Hepatocyte (in vitro differentiated cells): ENCODE data around the gene ERICH6. TPM values are rescaled to one million over a fixed set of nuclear protein-coding genes. Genes with fewer than 3 reads are reported as not detected.

Experiments
- DNase-seq: peaks from one replicate; pipeline ENCODE4 v3.0.0-alpha.2; 2016; ENCODE audit warnings: low spot score
- H2AFZ ChIP-seq: fragments of 200-600 bp; sonication (generic); 2 replicates; pipeline ENCODE4 v1.6.0; 2016; ENCODE audit warnings: antibody characterized with exemption, mild to moderate bottlenecking
- H3K27ac ChIP-seq: fragments of 200-600 bp; sonication (generic); 2 replicates; pipeline ENCODE4 v1.5.1; 2016; ENCODE audit warnings: mild to moderate bottlenecking
- H3K27me3 ChIP-seq: fragments of 200-600 bp; sonication (generic); 2 replicates; pipeline ENCODE4 v1.6.1; 2016
- H3K36me3 ChIP-seq: fragments of 200-600 bp; sonication (generic); replicated peaks from 2 replicates; pipeline ENCODE4 v1.5.1; 2016; ENCODE audit warnings: low read depth; ENCODE audit not compliant: insufficient read depth
- H3K4me1 ChIP-seq: fragments of 200-600 bp; sonication (generic); 2 replicates; pipeline ENCODE4 v1.5.1; 2016; ENCODE audit warnings: mild to moderate bottlenecking, moderate library complexity; ENCODE audit not compliant: insufficient read depth
- H3K4me2 ChIP-seq: fragments of 200-600 bp; sonication (generic); 2 replicates; pipeline ENCODE4 v1.6.0; 2016
- H3K4me3 ChIP-seq: fragments of 200-600 bp; sonication (generic); 2 replicates; pipeline ENCODE4 v1.5.1; 2016; ENCODE audit warnings: mild to moderate bottlenecking
- H3K79me2 ChIP-seq: fragments of 200-600 bp; sonication (generic); 2 replicates; pipeline ENCODE4 v1.6.0; 2017; ENCODE audit warnings: mild to moderate bottlenecking
- H3K9me2 ChIP-seq: fragments of 200-600 bp; sonication (generic); replicated peaks from 2 replicates; pipeline ENCODE4 v1.6.0; 2017; ENCODE audit warnings: mild to moderate bottlenecking; ENCODE audit not compliant: insufficient read depth
- H3K9me3 ChIP-seq: fragments of 200-600 bp; sonication (generic); 2 replicates; pipeline ENCODE4 v1.5.1; 2016; ENCODE audit warnings: low read depth, mild to moderate bottlenecking
- H4K20me1 ChIP-seq: fragments of 200-600 bp; sonication (generic); 2 replicates; pipeline ENCODE4 v1.6.0; 2016; ENCODE audit warnings: mild to moderate bottlenecking; ENCODE audit not compliant: insufficient read depth, poor library complexity, severe bottlenecking
- CTCF ChIP-seq: fragments of 200-600 bp; sonication (generic); IDR thresholded peaks from 2 replicates; pipeline ENCODE4 v1.5.1; 2016; ENCODE audit warnings: antibody characterized with exemption, mild to moderate bottlenecking; ENCODE audit not compliant: poor library complexity
- WGBS: methylation state at CpG from one replicate; pipeline ENCODE4 v1.1.6; 2016; ENCODE audit warnings: low lambda C conversion rate; ENCODE audit errors: missing lambda C conversion rate; 5-methylcytosine and 5-hydroxymethylcytosine counted together
- polyA plus RNA-seq: library from polyadenylated mRNA; unstranded; fragments of >200 nt; fragmentation: Nextera tagmentation; extraction: Ambion mirVana; gene quantifications from 2 replicates; pipeline ENCODE4 v1.2.1, GENCODE V29; 2016
- total RNA-seq: library from RNA; depleted of rRNA; stranded (reverse); fragments of >200 nt; gene quantifications from 2 replicates; pipeline ENCODE4 v1.2.3, GENCODE V29; 2014

ERICH6 gene
- total and polyA plus RNA-seq, 2 experiments from 2014 or later: not detected

GRCh38 chr3:150609988-150610387, 93.7 kb downstream of the ERICH6 start:
- Histone ChIP-seq H3K79me2 (peaks cover 94% of the 10 kb centered on the region), H3K27me3 (no peaks in the 10 kb centered on the region), H4K20me1 (peaks cover 44% of the 10 kb centered on the region), H3K27ac (no peak overlapping the region), H3K9me3 (no peaks in the 10 kb centered on the region), H3K4me2 (no peak overlapping the region), H3K9me2 (no peaks in the 10 kb centered on the region), H3K4me1 (peaks cover 8% of the 10 kb centered on the region), H3K36me3 (no peaks in the 10 kb centered on the region), H3K4me3 (no peak overlapping the region), H2AFZ (no peak overlapping the region)
- WGBS: 60% methylated on average over 1 of the region's 1 CpG
- TF ChIP-seq CTCF: no peak
- DNase-seq: no peak

Other genes starting within 250 kb of the ERICH6 start
- 202 and 233 TPM in 2 replicates for gene SERP1, start 157.4 kb downstream of the ERICH6 start, total RNA-seq
- gene SERP1, start 157.4 kb downstream of the ERICH6 start, polyA plus RNA-seq: 157 and 165 TPM in 2 replicates
- 112 TPM in 2 replicates for gene EIF2A, start 157.1 kb downstream of the ERICH6 start, total RNA-seq
- gene EIF2A, start 157.1 kb downstream of the ERICH6 start, polyA plus RNA-seq: 34.4 and 34.5 TPM in 2 replicates
- 101 and 175 TPM in 2 replicates for gene SELENOT, start 100.6 kb downstream of the ERICH6 start, total RNA-seq
- 109 and 147 TPM in 2 replicates for gene SELENOT, start 100.6 kb downstream of the ERICH6 start, polyA plus RNA-seq
- gene SIAH2, start 59.2 kb upstream of the ERICH6 start, total RNA-seq: 43.6 and 46.4 TPM in 2 replicates
- gene SIAH2, start 59.2 kb upstream of the ERICH6 start, polyA plus RNA-seq: 54.3 and 57.9 TPM in 2 replicates
- not detected in 2 replicates for gene MINDY4B, start 201.5 kb upstream of the ERICH6 start, total RNA-seq
- gene MINDY4B, start 201.5 kb upstream of the ERICH6 start, polyA plus RNA-seq: not detected in 2 replicates